Epidermal melanocyte (primary cell): Measurements from ENCODE around the gene OR6C76.

Experiments used
- DNase-seq: peaks from one replicate; pipeline ENCODE4 v3.0.0; 2011; ENCODE audit warnings: low spot score; ENCODE audit not compliant: insufficient read length

Gene OR6C76

GRCh38 chr12:55467836-55468235, 41.8 kb downstream of the OR6C76 start:
- DNase-seq = no peak

GRCh38 chr12:55469291-55469690, 43.2 kb downstream of the OR6C76 start:
- DNase-seq = no peak

GRCh38 chr12:55470088-55470829, 44.2 kb downstream of the OR6C76 start, which contains the start of gene OR6C70:
TSS of gene OR6C70 (minus strand) at chr12:55470138. CDS start at chr12:55470138, 0 bp downstream.
- DNase-seq = no peak

- no peak for DNase-seq
Observed at GRCh38 chr12:55472264-55472663, 46.2 kb downstream of the OR6C76 start.
